GM18499 (cell line): ENCODE data around the gene GIGYF1.

Source experiments
- ATAC-seq: cut with Tn5 transposase; IDR thresholded peaks from one replicate; pipeline ENCODE4 v1.9.1; 2021; ENCODE audit warnings: moderate number of reproducible peaks; ENCODE audit not compliant: insufficient read depth, unreplicated experiment

Gene GIGYF1

DNA sequence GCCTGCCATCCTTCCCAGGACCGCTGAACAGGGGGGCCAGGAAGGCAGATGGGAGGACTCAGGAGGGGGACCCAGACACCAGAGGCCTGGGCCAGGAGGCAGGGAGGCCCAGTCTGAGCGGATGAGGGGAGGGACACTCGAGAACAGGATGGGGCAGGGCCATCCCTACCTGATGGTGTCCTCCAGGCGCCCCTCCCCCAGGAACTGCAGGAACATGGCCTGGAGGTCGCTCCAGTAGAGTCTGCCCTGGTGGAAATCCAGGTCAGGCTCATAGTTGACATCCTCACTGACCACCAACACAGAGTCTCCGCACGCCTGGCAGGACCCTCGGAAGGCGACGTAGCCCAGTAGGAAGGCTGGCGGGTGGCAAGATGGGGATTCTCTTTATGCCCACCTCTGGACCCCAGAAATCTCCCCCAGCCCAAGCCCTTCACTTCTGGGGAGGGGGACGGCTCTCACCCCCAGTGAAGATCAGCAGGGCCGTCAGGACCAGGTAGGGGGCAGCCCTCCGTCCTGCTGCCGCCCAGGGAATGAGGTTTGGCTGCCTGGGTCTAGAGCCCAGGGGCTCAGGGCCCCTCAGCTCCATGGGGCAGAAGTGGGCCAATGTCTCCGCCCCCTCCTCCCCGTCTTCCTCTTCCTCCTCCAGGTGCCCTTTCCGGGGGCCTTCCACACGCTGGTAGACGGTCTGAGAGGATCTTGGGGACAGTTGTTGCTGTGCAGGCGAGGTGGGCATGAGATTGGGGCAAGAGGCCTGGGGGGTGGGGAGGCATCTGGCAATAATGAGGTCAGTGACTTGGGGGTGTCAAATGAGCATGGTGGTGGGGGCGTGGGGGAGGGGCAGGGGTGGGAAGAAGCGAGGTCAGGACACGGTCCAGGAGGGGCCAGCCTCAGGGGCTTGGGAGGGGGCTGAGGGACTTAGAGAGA lies 53.3 kb downstream of the GIGYF1 start:
- ATAC-seq: no peak

DNA sequence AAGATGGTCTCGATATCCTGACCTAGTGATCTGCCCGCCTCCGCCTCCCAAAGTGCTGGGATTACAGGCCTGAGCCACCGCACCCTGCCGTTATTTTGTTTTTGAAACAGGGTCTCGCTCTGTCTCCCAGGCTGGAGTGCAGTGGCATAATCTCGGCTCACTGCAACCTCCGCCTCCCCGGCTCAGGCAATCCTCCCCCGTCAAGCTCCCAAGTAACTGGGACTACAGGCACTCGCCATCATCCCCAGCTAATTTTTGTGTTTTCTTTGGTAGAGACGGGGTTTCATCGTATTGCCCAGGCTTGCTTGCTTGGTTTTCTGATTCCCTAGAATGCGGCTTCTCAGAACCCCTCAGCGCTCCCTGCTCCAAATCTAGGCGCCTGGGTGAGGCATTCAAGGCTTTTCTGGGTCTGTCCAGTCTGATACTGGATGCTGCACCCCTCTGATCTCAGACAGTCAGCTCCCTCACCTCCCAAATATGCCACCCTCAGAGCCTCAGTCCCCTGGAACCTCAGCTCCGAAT lies 54.0 kb downstream of the GIGYF1 start:
- no peak for ATAC-seq

DNA sequence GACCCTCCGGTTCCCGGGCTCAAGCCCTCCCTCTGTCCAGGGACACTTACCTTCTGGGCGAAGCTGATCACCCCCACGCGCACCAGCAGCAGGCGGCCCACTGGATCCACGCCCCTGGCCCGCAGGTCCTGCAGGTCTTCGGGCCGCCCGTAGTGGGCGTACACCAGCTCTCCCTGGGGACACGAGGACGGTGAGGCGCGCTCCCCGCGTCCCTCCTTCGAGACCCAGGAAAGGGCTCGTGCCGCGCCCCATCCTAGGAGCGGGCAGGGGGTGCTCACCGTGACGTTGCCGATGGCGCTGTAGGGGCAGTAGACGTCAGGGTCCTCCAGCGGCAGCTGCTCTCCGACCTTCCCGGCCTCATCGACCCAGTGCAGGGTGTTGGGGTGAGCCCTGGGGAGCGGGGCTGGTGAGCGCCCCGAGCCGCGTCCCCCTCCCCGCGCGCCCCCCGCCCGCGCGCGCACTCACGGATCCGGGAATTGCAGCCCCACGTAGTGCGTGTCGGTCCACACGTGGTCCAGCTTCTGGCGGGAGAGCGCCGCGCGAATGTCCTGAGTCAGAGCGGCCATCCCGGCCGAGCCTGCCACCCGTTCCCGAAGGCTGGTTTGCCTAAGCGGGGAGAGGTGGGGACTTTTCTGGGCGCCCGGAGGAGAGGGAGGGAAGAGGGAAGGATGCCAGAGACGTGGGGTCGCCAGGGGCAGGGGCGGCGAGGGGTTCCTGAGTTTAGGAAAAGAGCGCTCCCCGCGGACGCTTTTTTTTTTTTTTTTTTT lies 60.9 kb downstream of the GIGYF1 start:
- no peak for ATAC-seq

DNA sequence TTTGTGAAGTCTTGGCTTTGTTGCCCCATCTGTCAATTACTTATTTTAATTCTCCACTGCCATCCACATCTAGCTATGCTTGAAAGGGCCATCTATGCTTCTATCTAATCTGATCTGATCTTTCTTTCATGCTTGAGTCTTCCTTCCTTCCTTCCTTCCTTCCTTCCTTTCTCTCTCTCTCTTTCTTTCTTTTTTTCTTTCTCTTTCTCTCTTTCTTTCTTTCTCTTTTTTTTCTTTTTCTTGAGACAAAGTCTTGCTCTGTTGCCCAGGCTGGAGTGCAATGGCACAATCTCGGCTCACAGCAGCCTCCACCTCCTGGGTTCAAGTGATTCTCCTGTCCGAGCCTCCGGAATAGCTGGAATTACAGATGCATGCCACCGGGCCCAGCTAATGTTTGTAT lies 64.0 kb downstream of the GIGYF1 start:
- no peak for ATAC-seq
